OCI-M2 (cell line): ENCODE results near the gene SET.
"Not testable (repeated sequence)": the region's sequence is repeated elsewhere in the genome, so short reads cannot be mapped to it uniquely, and the experiment has no call there.

Experiments used
- DNase-seq: peaks from one replicate; lab custom pipeline; 2025; ENCODE audit not compliant: unreplicated experiment; lab: John Stamatoyannopoulos, UW

The SET gene

DNA sequence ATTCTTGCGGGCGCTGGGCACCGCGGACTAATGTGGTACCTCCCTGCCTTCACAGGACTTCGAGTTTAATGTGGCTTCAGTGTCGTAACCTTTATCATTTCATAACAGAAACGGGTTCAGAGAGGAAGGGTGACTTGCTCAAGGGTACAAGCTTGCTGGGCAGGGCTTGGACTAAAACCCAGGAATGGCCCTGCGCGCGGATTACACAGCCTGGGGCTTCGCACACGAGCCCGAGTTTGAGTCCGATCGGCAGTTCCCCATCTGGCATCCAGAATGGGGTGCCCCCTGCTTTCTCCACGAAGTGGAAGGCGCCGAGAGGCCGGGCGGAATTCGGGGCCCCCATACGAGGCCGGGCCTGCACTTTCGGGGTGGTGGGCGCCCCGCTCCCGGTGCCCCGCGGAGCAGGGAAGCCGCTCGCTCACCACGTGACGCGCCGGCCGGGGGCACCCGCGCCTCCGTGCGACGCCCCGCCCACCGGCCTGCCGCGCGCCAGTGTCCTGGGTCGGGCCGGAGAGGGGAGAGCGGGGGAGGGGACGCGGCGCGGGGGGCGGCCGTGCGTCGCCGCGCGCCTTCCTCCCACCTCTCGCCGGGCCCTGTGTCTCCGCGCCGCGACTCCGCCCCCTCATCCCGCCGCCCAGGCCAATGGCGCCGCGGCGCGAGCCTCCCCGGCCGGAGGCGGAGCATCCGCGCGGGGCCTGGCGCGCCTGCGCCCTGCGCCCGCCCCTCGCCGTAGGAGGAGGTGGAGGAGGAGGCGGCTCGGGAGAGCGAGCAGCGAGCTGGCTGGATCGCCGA lies at the start of gene SET:
Gene SET, plus strand, starts transcription at position 722 of the 792 bp plus-strand sequence. CDS start 361 bp downstream, outside the sequence.
- DNase-seq = peak; percentile 64

DNA sequence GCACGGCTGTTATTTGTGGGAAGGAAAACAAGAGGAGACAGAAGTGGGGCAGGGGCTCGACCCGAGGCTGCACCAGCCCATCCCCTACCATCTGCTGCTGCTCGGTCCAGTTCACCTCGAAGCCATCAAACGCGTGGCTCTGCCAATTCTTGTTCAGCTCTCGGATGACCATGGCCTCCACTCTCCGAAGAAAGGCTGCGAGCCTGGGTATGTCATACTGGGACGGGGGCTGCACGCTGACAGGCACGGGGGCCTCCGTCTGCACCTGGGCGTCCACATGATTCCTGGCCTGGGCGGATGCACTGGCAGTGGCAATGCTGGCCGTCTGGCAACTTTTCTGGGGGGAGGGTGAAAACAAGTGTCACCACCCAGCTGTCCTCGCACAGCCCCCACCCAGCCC lies 48.4 kb upstream of the SET start:
- no peak for DNase-seq

DNA sequence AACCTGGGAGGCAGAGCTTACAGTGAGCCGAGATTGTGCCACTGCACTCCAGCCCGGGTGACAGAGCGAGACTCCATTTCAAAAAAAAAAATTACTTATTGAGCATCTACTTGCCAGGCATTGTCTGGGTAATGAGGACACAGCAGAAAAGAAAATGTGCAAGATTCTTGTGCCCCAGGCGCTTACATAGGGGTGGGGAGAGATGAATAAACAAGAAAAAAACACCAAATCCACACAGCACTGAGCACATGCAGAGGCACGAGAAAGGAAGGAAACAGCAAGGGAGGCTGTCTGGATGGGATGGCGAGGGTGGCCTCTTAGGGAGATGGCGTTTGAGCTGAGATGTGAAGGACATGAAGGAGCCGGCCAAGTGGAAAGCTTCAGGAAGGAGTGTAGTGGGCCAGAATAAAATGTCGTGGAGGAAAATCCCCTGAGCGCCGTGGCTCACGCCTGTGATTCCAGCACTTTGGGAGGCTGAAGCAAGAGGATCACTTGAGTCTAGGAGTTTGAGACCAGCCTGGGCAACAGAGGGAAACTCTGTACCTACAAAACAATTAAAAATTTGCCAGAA lies 46.3 kb upstream of the SET start:
- no peak for DNase-seq

GRCh38 chr9:128643519-128644300 lies 45.3 kb upstream of the SET start:
- DNase-seq = no peak

DNA sequence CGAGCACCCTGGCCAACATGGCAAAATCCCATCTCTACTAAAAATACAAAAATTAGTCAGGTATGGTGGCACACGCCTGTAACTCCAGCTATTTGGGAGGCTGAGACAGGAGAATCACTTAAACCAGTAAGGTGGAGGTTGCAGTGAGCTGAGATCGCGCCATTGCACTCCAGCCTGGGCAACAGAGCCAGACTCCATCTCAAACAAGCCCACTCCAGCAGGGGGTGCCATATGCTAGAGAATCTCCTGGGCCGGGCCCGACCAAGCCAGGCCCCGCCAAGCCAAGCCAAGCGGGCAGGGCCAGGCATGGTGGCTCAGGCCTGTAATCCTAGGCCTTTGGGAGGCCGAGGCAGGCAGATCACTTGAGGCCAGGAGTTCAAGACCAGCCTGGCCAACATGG lies 40.8 kb upstream of the SET start:
- DNase-seq = not testable (repeated sequence)

GRCh38 chr9:128651798-128652197 lies 37.2 kb upstream of the SET start:
- no peak for DNase-seq

DNA sequence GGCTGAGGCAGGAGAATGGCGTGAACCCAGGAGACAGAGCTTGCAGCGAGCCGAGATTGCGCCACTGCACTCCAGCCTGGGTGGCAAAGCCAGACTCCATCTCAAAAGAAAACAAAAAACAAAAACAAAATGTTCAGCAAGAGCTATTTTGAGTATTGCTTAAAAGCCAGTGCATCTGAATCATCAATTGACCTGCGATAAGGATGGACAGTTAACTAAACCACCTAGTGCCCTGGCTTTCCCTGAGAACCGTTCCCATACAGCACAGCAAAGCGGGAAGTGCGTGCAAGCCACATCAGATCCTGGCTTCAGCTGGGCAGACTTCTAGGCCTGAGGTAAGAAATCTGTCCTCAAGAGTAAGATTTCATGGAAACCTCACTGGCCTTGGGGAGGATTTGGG lies 35.1 kb upstream of the SET start:
- DNase-seq = no peak

- DNase-seq = no peak
Measured at GRCh38 chr9:128654481-128654880, 34.5 kb upstream of the SET start.

DNA sequence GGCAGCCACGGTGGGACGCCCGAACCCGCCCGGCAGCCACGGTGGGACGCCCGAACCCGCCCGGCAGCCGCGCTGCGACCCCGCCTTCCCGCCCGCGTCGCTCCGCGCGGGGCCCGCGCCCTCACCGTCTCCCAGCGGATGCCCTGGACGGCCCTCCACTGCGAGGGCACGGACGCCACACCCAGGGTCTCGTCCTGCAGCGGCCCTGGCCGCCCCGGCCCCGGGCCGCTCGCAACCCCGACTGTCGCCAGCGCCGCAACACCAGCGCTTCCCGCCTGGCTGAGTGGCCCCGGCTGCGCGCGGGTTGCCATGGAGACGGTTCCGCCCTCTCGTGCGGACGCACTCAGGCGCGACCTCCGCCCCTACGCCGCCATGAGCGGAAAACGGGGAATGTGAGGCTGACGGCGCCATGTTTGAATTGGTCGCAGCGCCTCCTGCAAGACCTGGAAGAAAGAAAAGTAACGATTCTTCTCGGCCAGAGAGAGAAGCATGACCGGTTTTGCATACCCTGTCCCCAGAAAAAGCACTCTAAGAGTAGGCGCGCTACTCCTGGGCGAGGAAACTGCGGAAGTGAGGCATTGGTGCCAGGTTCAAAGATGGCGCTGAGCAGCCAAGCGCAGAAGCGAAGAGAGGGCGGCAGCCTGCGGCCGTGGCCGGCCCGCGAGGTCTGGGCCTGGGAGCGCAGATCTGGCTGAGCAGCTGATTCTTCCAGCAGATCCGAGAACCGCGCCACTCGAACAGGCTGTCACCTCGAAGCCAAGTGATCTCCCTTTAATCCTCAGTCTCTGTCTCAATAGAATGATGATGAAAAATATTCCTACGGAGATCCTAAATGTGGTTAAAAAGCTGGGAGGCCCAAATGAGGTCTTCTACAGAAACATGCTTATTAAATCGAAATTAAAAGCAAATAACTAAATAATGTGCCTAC lies 32.3 kb upstream of the SET start, which contains the start of gene DYNC2I2:
Gene DYNC2I2, minus strand, starts transcription at position 432 of the 928 bp plus-strand sequence. Its CDS starts 121 bp downstream, at position 311.
- DNase-seq = peak; percentile 60

DNA sequence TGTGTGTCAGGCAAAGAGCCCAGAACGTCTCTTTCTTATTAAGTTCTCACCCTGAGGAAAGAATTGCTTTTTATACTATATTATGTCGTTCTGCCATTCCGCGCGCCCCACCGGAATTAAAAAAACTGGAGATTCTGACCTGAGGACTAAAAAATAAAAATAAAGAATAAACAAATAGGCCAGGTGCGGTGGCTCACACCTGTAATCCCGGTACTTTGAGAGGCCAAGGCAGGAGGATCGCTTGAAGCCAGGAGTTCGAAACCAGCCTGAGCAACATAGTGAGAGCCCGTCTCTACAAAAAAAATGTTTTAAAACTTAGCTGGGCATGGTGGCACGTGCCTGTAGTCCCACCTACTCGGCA lies 31.7 kb upstream of the SET start:
- DNase-seq = no peak

GRCh38 chr9:128657796-128658195 lies 31.2 kb upstream of the SET start:
- no peak for DNase-seq

GRCh38 chr9:128666481-128666941 lies 22.5 kb upstream of the SET start:
- not testable (repeated sequence) for DNase-seq

DNA sequence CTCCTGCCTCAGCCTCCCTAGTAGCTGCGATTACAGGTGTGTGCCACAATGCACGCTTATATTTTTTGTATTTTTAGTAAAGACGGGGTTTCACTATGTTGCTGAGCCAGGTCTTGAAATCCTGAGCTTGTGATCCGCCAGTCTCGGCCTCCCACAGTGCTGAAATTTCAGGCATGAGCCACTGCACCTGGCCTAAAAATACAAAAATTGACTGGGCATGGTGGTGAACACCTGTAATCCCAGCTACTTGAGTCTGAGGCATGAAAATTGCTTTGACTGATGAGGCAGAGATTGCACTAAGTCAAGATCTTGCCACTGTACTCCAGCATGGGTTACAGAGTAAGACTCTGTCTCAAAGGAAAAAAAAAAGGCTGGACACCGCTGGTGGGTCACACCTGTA lies 19.2 kb upstream of the SET start:
- DNase-seq = no peak

DNA sequence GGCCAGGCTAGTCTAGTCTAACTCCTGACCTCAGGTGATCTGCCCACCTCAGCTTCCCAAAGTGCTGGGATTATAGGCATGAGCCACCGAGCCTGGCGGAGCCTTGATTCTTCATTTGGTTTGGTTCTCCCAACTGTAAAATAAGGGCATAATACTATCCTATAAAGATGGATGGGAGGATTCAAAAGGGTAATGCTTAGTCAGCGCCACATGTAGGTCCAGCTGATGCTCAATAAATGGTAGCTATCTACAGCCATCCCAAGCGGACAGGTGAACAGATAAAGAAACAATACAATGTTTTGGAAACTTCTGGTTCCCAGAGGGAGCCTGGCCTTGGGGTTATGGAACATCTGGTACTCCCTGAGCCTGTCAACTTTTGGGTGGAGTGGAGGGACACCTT lies 13.6 kb upstream of the SET start:
- DNase-seq = no peak

DNA sequence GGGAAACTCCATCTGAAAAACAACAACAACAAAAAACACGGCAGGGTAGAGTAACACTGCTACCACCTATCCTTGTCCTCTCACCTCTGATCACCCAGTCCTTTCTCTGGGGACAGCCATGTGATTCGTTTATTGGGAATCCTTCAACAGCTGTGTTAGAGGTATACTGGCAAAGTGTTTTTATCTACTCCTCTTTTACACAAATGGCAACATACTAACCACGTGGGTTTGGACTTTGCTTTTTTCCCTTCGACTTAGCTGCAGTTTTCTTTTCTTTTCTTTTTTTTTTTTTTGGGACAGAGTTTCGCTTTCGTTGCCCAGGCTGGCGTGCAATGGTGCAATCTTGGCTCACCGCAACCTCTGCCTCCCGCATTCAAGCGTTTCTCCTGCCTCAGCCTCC lies 11.2 kb upstream of the SET start:
- DNase-seq = no peak

DNA sequence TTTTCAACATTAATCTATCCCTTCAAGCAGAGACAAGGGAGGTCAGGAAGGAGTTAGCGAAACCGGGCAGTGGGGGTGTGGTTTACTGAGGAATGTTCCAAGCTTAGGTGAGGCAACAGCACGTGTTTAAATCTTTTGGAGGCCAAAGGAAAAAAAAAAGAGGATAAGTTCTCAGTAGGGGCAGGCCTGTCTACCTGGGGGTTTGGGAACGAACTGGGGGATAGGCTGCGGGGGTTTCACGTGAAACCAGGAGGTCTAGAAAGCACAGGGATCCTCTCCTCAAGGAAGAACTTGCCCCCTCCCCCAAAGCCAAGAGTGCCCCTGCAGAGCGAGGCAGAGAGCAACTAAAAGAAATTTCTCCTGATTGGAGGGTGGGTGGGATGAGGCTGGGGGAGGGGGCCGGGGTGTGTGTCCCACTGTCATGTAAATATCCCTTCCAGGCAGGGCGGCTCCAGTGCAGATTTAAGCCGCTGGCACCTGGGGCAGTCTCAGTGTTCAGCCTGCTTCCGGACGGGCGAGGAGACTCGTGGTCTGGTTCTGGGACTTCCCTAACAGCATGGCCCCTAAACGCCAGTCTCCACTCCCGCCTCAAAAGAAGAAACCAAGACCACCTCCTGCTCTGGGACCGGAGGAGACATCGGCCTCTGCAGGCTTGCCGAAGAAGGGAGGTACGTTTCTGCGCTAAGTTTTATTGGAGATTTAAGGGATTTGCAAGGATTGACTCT lies 5.5 kb upstream of the SET start:
- DNase-seq = no peak

GRCh38 chr9:128684065-128684324 lies 5.0 kb upstream of the SET start:
- DNase-seq = no peak

DNA sequence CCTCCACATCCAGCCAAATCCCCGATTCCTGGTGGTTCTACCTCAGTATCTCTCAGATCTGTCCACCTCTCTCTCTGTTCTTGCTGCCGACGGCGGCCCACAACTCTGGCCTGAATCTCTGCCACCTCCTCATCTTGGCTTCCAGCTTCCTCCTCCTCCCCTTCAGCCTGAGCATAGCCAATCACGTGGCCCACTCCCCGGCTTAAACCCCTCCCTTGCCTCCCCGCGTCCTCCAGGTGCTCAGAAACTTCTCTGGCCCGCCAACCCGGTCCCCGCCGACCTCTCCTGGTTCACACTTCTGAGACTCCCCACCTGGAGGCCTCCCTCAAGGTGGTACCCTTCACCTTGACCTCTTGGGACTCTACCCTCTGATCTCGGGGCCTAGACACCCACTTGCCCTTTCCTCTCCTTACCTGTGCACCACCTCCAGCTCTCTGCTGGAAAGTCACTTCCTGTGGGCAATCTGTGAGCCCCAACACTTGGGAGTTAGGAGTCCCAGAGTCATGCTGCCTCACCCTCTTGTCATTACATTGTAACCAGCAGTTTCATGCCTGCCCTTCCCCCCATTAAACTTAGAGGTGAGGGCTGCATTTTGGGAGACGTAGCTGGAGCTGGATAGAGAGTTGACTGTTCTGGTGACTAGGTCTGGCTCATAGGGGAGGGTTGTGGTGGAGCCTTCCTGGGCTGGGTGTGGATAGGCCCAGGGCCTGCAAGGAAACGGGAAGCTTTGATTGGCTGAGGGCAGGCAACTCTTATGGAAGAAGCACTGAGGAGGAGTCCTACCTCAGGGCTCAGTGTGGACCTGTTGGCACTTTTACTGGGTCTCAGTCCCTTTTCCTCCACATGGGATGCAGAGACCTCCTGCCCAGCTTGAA lies 4.5 kb upstream of the SET start:
- DNase-seq = no peak
